Osteoblast (primary cell): ENCODE data around the gene TCP11L1. TPM values are rescaled to one million over a fixed set of nuclear protein-coding genes. Genes with fewer than 3 reads are reported as not detected.
"Not testable (repeated sequence)": the region's sequence is repeated elsewhere in the genome, so short reads cannot be mapped to it uniquely, and the experiment has no call there.

Experiments
- DNase-seq: peaks from one replicate; pipeline ENCODE4 v3.0.0; 2011; ENCODE audit warnings: low spot score, mixed read lengths; ENCODE audit not compliant: insufficient read length; ENCODE audit errors: missing footprints
- H2AFZ ChIP-seq: 2 replicates; pipeline ENCODE4 v1.6.0; 2011; ENCODE audit warnings: mild to moderate bottlenecking, low read length
- H3K27ac ChIP-seq: 2 replicates; pipeline ENCODE4 v1.5.1; 2011; ENCODE audit warnings: mild to moderate bottlenecking, low read depth, low read length, moderate library complexity
- H3K27me3 ChIP-seq: 2 replicates; pipeline ENCODE4 v1.6.0; 2012; ENCODE audit warnings: mild to moderate bottlenecking, control low read depth, inconsistent platforms, low read length, moderate library complexity; ENCODE audit not compliant: insufficient read depth
- H3K36me3 ChIP-seq: 2 replicates; pipeline ENCODE4 v1.5.1; 2011; ENCODE audit warnings: mild to moderate bottlenecking, low read length, control low read depth, moderate library complexity; ENCODE audit not compliant: insufficient read depth
- H3K4me1 ChIP-seq: 2 replicates; pipeline ENCODE4 v1.5.1; 2011; ENCODE audit warnings: mild to moderate bottlenecking, low read length, control low read depth, moderate library complexity; ENCODE audit not compliant: insufficient read depth
- H3K4me2 ChIP-seq: 2 replicates; pipeline ENCODE4 v1.6.0; 2011; ENCODE audit warnings: mild to moderate bottlenecking, low read length; ENCODE audit not compliant: insufficient read depth
- H3K4me3 ChIP-seq: fragments of 200-600 bp; sonication (generic); 3 replicates; pipeline ENCODE4 v1.5.1; 2012; ENCODE audit warnings: mild to moderate bottlenecking, low read length, inconsistent platforms; ENCODE audit not compliant: insufficient read depth
- H3K79me2 ChIP-seq: 2 replicates; pipeline ENCODE4 v1.6.0; 2012; ENCODE audit warnings: mild to moderate bottlenecking, low read length, control low read depth, inconsistent platforms; ENCODE audit not compliant: insufficient read depth
- H3K9me3 ChIP-seq: 2 replicates; pipeline ENCODE4 v1.5.1; 2011; ENCODE audit warnings: low read depth, low read length, control low read depth
- H4K20me1 ChIP-seq: 2 replicates; pipeline ENCODE4 v1.6.0; 2012; ENCODE audit warnings: mild to moderate bottlenecking, low read length, control low read depth; ENCODE audit not compliant: insufficient read depth
- total RNA-seq: library from RNA; depleted of rRNA; stranded (reverse); fragments of >200 nt; gene quantifications from 2 replicates; pipeline ENCODE4 v1.2.3, GENCODE V29; 2012
- TF ChIP-seq, protein P1 (sequence below): IDR thresholded peaks from 2 replicates; pipeline ENCODE4 v1.5.1; 2011; ENCODE audit warnings: mild to moderate bottlenecking, low read depth, low read length, moderate library complexity; ENCODE audit errors: extremely low read depth

TCP11L1 gene
- total RNA-seq, 1 donor = 35.8 TPM

- Histone ChIP-seq H4K20me1 (no peaks in the 10 kb centered on the region), H3K4me1 (peaks cover 21% of the 10 kb centered on the region), H3K27ac (no peak overlapping the region), H3K4me3 (no peak overlapping the region), H3K36me3 (peaks cover 25% of the 10 kb centered on the region), H3K9me3 (no peaks in the 10 kb centered on the region), H2AFZ (no peak overlapping the region), H3K79me2 (peaks cover 28% of the 10 kb centered on the region), H3K4me2 (no peak overlapping the region), H3K27me3 (no peaks in the 10 kb centered on the region)
- no peak for DNase-seq
- TF ChIP-seq, protein P1, sequence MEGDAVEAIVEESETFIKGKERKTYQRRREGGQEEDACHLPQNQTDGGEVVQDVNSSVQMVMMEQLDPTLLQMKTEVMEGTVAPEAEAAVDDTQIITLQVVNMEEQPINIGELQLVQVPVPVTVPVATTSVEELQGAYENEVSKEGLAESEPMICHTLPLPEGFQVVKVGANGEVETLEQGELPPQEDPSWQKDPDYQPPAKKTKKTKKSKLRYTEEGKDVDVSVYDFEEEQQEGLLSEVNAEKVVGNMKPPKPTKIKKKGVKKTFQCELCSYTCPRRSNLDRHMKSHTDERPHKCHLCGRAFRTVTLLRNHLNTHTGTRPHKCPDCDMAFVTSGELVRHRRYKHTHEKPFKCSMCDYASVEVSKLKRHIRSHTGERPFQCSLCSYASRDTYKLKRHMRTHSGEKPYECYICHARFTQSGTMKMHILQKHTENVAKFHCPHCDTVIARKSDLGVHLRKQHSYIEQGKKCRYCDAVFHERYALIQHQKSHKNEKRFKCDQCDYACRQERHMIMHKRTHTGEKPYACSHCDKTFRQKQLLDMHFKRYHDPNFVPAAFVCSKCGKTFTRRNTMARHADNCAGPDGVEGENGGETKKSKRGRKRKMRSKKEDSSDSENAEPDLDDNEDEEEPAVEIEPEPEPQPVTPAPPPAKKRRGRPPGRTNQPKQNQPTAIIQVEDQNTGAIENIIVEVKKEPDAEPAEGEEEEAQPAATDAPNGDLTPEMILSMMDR = no peak
Measured at GRCh38 chr11:33045551-33046255, 6.3 kb downstream of the TCP11L1 start.

DNA sequence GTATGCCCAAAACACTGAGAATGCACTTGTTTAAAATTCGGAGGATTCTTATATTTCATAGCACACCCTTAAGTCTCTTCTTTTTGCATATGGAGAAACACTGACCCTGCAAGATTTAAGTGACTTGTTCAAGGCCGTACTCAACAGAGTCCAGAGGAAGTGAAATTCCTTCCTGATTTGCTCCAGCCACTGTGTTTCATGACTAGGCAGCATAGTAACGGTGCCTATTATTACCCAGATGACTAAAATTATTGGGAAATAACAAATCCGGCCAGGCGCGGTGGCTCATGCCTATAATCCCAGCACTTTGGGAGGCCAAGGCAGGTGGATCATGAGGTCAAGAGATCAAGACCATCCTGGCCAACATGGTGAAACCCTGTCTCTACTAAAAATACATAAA, 9.3 kb downstream of the TCP11L1 start:
- Histone ChIP-seq H3K79me2 (peaks cover 12% of the 10 kb centered on the region), H3K36me3 (peaks cover 28% of the 10 kb centered on the region), H3K4me1 (peaks cover 12% of the 10 kb centered on the region)
- H3K27me3 ChIP-seq, H3K9me3 ChIP-seq, H4K20me1 ChIP-seq, H3K27ac ChIP-seq, H2AFZ ChIP-seq, H3K4me3 ChIP-seq, H3K4me2 ChIP-seq, DNase-seq: not testable (repeated sequence)

GRCh38 chr11:33049565-33050408, 10.4 kb downstream of the TCP11L1 start:
- peaks cover 29% of the 10 kb centered on the region for H3K36me3 ChIP-seq
- not testable (repeated sequence) for H3K27ac ChIP-seq, H2AFZ ChIP-seq, H3K4me2 ChIP-seq, H3K4me1 ChIP-seq, H3K27me3 ChIP-seq, H3K9me3 ChIP-seq, DNase-seq, H3K4me3 ChIP-seq, H4K20me1 ChIP-seq
- peaks cover 16% of the 10 kb centered on the region for H3K79me2 ChIP-seq

DNA sequence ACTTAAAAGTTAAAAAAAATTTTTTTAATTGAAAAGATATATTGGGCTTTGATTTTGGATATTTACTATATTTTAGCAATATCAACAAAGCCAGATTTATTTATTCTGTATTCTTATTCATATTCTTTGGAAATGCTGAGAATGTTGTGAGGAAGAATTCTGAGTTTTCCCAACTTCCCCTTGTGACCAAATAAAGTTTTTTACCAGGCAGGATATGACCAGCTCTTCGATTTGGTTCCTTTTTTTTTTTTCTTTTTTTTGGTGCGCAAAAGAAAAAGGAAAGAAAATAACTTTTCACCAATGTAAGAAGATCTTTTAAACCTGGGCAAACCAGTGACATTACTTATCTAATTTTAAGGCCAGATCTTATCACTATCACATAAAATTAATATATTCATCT, 12.9 kb downstream of the TCP11L1 start:
- TF ChIP-seq, protein P1 = no peak
- H3K4me3 ChIP-seq = no peak overlapping the region
- peaks cover 8% of the 10 kb centered on the region for H3K79me2 ChIP-seq
- no peak for DNase-seq
- H4K20me1 ChIP-seq = no peaks in the 10 kb centered on the region
- no peak overlapping the region for H3K27ac ChIP-seq
- no peaks in the 10 kb centered on the region for H3K27me3 ChIP-seq
- peaks cover 16% of the 10 kb centered on the region for H3K36me3 ChIP-seq
- H2AFZ ChIP-seq = no peak overlapping the region
- H3K4me2 ChIP-seq = no peak overlapping the region
- no peaks in the 10 kb centered on the region for H3K9me3 ChIP-seq
- H3K4me1 ChIP-seq = no peaks in the 10 kb centered on the region
